Activated CD4-positive, alpha-beta T cell treated with anti-CD3 and anti-CD28 coated beads, Interleukin-2, Interleukin-4, amounts not matched to agents 100 ng/mL and 50 ng/mL, durations not matched to agents 16 hours and 8 hours (primary cell): Measurements from ENCODE around the gene TIMM8B.
"Not testable (repeated sequence)": the region's sequence is repeated elsewhere in the genome, so short reads cannot be mapped to it uniquely, and the experiment has no call there.

ENCODE experiments used
- DNase-seq: peaks from one replicate; pipeline ENCODE4 v3.0.0-alpha.2; 2020; ENCODE audit warnings: low spot score

Gene TIMM8B, protein sequence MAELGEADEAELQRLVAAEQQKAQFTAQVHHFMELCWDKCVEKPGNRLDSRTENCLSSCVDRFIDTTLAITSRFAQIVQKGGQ

DNA sequence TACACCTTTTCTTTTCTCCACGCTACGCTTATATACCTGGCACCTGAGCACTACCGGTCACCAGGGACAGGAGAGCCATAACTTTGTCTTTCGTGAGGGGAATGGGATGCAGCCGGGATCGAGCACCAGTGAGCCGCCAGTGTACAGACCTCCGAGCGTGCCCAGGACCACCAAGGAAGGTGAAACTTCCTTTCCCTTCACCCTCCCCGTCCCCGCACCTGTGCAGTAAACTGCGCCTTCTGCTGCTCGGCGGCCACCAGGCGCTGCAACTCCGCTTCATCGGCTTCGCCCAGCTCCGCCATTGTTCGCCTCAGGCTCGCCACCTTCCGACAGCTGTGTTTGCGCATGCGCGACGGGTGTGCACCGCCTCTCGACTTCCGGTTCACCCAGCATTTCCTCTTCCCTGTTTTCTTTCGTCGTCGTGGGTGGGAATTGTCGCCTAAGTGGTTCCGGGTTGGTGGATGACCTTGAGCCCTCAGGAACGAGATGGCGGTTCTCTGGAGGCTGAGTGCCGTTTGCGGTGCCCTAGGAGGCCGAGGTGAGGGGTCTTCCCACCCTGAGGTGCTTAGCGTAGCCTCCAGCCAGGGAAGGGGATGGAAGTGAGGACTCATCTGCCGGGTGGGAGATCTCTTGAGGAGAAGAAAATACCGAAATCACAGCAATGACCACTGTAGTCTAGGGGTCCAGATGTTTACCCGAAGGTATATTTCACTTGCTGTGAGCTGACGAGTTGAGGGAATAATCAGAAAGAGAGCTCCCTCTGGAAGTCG is at the start of gene TIMM8B, which contains the start of gene SDHD:
TSS of gene TIMM8B (minus strand) at position 335 of the 770 bp plus-strand sequence. CDS start at position 302, 33 bp downstream.
TSS of gene SDHD (plus strand) at position 452 of the 770 bp plus-strand sequence. CDS start at position 487, 35 bp downstream.
- peak; percentile 98 for DNase-seq

DNA sequence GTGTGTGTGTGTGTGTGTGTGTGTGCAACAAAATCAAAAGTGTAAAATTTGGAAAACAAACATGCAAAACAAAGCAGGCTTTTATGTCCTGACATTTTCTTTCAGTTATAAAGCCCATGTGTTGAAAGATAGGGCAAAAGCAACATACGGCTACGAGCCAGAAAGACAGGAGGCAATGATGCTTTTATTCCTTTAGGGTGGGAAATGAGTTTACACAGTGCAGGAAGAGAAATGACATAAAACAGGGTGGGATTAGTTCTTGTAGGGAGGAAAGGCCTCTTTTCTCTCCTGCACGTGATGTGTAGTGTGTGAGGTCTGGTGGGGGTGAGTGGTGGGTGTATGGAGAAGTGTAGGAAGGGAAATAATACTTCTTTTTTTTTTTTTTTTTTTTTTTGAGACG is 47.9 kb upstream of the TIMM8B start:
- DNase-seq, result no peak

DNA sequence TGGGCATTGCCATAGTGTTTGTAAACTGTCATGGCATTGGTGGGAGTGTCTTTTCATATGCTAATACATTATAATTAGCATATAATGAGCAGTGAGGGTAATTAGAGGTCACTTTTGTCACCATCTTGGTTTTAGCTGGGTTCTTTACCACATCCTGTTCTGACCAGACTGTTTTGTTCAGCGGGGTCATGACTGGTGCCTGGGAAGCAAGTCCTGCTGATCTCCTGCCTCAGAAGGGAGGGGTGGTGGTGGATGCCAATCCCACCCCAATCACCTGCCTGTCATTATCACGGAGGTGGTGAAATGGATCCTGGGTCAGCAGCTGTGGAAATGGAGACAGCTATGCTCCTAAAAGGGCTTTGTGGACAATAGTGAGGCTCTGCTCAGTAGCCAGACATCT is 46.2 kb upstream of the TIMM8B start:
- no peak for DNase-seq

DNA sequence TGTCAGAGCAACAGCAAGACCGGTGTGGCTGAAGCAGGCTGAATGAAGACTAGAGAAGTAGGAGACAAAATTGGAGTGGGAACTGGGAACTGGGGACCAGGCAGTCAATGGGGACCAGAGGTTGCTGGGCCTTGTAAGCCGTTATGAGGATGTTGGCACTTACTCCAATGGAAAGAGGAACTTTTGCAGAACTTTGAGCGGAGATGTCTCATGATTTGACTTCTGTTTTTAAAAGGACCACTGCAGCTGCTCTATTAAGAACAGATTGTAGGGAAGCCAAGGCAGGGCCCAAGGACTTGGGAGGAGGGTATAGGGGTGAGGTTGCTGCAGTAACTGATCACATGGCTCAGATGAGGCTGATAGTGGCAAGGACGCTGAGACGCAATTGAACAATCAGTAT is 43.1 kb upstream of the TIMM8B start:
- DNase-seq, result no peak

DNA sequence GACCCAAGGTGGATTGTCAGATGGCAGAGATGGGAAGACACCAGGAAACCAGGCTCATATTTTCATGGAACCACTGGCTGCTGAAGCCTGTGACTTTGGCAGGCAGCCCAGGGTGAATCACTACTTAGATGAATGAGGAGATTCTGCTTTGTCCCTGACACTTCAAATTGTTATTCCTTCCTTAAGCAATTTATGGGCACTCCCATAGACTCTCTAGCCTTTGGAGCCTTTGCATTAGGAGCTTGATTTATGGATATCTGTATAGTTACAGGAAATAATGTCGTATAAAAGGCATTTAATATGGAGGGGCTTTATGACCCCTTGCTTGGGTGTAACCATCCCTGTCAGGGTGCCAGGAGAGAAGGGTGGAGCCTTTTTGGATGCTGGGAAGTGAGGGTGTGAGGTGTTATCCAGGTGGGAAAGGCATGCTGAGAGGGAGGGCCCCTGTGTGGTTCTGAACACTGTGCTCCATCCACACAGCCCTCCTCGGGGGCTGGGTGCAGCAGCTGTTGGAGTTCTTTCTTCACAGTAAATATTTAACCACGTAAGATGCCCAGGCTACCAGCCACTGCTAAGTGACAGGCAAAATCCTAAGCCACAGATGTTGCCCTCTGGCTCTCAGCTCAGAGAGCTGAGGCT is 42.0 kb upstream of the TIMM8B start:
- no peak for DNase-seq

DNA sequence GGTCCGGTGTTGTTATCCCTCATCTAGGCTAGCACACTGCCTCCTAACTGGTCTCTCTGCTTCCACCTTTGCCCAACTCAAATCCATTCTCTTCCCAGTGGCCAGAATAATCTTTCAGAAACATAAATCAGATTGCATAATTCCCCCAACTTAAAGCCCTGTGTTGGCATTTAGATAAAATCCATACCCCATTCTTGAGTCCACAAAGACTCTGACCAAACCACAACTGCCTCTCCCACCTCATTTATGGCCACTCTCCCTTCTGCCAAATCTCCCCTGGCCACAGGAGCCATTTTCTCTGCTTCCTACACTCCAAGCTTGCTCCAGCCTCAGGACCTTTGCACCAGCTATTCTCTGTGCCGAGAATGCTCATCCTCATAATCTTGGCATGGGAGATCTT is 40.5 kb upstream of the TIMM8B start:
- DNase-seq, result no peak

DNA sequence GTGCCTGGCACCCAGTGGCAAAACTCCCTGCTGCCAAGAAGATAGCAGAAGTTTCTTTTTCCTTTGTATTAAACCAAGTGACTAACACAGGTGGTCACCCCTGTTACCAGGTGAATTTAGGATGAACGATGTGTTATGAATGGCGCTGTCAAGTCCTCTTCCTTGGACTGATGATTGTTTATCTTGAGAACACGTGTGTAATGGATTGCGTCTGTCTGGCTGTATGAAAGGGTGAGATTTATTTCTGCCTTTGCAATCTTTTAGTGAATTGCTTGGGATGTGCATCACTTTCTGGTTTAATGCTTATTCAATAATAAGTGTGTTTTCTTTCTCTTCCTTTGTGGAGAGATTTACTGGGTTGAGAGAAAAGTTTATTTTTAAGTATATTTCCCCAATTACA is 36.6 kb upstream of the TIMM8B start:
- no peak for DNase-seq

DNA sequence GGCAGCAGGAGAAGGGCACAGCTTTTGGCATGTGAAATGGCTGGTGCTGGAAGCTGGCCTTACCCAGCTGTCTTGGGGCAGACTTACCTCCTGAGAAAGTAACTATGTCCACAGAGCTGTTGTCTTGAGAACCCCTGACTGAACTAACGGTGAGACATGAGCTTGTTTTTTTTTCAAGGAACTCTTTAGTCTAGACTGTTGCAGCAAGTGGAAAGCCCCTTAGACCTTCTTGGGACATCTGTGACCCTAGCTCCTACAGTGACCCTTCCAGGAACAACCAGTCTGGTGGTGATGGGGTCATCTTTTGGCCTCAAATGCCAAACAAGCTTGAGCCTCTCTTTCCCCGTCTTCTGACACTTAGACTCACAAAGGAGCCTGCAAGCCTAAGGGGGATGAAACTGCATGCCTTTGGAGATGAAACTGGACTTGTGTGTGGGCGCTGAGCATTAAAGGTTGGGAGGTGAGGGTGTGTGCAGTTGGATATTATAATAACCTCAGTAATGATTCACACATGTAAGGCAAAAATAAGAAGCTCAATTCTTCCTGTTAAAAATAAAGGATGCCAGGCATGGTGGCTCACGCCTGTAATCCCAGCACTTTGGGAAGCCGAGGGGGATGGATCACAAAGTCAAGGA is 35.5 kb upstream of the TIMM8B start:
- no peak for DNase-seq

DNA sequence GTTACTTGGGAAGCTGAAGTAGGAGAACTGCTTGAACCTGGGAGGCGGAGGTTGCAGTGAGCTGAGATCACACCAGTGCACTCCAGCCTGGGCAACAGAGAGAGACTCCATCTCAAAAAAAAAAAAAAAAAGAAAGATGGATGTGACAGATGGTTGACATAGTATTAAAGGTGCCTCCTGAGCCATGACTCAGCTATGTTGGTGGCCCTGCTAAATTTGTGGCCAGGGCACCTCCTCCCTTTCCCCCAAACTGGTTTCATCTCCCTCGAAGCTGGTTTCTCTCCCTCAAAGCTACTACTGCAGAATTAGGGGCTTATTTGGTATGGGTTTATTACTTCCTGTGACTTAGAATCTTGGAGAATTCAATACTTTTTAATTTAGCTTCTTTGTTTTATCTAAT is 31.6 kb upstream of the TIMM8B start:
- DNase-seq, result peak; percentile 43

DNA sequence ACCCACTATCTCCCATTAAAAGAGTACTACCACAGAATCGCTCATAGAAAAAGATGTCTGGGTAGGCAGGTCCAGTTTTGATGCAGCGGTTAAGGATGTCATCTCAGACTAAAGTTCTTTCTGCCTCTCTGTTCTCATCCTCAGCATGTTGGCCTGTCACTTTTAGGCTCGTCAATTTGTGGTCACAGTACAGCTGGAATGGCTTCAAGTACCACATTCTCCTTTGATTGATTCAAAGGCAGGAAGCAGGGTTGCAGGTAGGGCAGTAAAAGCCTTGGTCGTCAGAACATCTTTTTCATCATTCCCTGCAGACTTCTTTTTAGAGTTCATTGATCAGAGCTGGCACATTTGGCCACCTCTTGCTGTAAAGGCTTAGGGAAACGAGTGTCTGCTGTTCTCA is 28.8 kb upstream of the TIMM8B start:
- no peak for DNase-seq

DNA sequence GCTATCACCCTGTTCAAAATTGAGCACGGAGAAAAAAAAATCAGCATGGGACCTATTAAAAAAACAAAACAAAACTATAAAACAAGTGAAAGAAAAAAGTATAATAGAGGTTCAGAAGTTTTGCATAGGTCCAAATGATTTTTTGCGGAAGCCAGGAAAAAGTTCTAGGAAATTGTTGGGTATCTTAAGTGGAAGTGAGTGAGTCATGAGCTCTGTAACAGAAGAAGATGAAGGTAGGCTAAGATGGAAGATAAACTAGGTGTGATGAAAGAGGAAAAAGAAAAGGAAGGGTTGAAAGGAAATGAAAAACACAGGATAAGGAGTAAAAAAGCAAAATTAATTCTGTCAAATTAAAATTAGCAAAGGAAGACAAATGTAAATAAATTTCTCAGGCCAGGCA is 27.9 kb upstream of the TIMM8B start:
- no peak for DNase-seq

DNA sequence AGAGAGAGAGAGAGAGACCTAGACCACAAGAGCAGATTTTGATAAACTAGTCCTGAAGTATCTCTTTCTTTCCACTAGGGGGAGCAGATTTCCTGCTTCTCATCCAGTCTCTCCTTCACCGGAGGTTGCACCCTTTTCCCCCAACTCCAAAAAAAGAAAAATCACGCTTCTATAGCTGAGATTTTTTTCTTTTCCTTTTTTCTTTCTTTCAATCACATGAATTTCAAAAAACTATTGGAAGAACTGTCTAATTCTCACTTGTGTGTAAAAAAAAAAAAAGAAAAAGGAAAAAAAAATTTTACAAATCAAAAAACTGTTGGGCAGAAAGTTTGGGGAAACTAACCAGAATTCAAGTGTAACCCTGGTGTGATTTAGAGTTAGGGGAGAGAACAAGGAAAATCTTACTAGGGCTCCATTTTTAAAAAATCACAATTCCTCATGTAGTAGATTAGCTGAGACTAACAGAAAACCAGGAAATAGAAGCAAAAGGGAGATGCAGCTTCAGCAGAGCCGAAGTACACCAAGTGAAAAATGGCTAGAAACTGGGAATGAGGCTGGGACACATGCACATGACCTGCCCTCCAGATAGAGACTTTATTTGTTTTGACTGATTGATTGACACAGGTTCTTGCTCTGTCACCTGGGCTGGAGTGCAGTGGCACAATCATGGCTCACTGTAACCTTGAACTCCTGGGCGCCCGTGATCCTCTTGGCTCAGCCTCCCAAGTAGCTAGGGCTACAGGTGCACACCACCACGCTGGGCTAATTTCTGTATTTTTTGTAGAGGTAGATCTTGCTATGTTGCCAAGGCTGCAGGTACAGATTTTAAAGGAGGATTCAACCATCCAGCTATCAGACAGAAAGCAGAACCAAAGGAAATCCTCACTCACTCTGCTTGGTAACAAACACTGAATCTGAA is 27.2 kb upstream of the TIMM8B start:
- DNase-seq, result peak; percentile 58

DNA sequence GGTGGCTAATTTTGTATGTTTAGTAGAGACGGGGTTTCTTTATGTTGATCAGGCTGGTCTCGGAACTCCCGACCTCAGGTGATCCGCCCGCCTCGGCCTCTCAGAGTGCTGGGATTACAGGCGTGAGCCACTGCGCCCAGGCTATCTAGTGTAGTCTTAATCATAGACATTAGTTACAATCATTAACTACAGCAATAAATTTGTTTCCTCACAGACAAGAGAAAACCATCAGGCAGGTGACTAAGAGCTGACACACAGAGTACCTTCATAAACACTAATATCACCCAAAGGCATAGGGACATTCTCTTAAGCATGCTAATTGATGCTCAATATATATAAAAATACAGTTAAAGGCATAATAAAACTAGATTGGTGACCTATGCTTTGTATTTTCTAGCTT is 19.5 kb upstream of the TIMM8B start:
- no peak for DNase-seq

DNA sequence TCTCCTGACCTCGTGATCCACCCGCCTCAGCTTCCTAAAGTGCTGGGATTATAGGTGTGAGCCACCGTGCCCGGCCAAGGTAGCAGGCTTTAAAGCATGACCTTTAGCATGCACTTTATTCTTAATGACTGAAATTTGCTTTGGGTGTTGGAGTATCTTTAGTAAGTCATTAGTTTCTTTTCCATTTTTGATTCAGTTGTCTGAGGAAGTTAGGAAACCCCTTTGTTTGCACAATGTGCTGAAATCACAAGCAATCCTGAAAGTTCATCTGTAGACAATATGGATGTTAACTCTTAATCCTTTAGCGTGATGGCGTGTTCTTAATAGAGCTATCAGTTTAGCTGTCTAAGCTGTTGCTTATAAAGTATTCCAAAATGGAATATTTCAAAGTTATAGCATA is 16.9 kb upstream of the TIMM8B start:
- no peak for DNase-seq

DNA sequence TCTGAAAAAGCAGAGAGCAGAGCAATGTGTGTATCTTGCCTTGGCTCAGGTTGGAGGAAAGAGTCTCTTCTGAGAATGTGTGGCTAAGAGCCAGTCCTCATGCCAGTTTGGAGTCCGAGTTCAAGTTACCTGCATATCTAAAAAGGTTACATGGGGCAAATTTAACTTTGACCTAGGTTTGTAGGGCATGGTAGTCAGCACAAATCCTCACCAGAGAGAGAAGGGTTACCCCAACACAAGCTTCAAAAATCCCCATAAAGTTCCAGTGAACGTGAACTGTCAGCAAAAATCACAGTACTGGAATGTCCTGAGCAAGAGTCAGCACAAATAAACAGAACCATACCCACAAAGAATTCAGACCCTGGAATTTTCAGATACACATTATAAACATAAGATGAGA is 13.9 kb upstream of the TIMM8B start:
- no peak for DNase-seq

DNA sequence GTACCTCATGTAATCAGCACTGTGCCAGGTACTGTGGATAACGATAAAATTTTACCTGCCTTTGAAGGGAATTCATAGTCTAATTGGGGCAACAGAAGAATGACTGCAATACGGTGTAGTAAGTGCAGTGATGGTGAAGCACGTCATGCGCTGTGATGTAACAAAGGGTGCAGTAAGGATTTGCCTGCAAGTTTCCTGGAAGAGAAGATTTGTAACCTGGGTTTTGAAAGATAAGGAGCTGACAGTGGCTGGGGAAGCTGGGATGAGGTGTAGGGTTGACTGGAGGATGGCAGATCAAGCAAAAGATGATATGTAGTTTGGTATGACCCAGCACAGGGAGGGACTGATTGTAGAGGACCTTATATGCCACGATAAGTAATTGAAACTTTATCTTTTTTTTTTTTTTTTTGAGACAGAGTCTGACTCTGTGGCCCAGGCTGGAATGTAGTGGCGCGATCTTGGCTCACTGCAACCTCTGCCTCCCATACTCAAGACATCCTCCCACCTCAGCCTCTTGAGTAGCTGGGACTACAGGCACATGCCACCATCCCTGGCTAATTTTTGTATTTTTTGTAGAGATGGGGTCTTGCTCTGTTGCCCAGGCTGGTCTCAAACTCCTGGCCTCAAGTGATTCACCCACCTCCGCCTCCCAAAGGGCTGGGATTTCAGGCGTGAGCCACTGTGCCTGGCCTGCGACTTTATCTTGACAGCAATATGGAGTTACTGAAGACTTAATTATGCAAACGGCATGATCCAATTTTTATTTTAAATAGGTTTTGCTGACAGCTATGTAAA is 11.4 kb upstream of the TIMM8B start:
- DNase-seq, result no peak

DNA sequence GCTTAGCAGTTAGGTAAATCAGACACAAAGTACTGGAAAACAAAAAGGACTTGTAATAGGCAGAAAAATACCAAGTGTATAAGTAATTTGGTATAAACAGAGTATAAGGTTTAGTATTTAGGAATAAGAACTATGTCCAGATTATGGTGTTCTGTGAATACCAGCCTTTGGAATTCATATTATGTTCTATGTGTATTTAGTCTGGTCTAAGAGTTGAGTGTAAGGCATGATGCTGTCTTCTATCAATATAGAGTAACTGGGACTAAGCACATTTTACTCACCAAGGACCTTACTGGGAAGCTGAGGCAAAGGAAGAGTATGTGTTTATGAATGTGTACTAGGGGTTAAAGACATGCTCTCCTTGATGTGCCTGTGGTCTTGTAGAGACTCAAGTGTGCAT is 9.6 kb upstream of the TIMM8B start:
- DNase-seq, result no peak

DNA sequence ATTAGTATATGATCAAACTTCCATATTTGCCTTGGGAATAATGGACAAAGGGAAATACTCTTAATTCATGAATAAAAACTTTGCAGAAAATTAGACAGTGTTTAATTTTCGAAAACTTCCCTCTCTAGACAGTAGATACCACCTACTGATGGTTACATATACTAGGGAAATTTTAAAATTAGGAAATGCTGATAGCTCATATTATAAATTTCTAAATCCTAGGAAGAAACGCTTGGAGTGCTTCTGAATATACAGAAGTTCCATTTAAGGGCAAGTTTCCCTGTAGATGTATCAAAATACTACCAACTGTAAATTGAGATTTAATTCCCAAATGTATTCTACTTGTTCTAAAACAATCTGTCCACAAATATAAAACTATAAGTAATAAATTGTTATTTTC is 8.7 kb upstream of the TIMM8B start:
- not testable (repeated sequence) for DNase-seq

DNA sequence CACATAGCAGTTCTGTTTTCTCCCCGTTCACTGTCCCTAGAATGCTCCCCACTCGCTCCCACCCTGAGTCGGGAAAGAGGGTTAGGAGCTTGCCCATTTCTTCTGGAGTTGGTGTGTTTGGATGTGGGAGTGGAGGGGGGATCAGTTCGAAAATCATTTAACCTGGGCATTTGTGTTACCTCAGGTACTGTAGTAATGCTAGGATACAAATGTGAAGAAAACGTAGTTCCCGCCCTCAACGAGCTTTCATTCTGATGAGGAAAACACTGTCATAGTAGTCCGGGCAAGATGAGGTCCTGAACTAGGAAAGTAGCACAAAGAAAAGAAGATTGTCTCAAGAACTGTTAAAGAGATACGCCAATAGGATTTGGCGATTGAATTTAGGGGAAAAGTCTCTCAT is 656 bp upstream of the TIMM8B start:
- no peak for DNase-seq

DNA sequence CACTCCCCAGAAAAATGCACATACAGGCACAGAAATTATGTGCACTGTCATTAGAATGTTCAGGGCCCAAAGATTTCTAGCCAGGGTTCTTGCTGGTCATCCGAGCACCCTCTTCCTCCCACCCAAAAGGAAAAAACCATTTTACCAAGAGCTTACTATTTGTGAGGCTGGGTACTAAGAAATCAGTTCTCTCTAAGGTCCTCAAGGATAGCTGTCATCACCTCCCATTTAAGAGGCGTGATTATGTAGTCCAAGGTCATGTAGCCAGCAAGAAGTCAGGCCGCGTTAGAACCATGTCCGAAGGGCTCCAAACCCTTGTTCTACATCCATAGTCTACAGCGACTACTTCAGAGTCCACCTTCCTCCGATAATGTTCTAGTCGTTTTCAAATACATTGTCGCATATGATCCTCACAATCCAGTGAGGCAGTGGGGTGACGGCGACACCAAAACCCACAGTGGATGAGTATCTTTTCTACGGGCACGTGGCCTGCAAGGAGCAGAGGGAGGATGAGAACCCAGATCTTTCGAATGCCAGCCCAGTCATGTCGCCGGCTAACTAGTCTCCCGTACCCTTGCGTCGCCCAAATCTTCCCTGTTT is 634 bp downstream of the TIMM8B start:
- peak; percentile 47 for DNase-seq

DNA sequence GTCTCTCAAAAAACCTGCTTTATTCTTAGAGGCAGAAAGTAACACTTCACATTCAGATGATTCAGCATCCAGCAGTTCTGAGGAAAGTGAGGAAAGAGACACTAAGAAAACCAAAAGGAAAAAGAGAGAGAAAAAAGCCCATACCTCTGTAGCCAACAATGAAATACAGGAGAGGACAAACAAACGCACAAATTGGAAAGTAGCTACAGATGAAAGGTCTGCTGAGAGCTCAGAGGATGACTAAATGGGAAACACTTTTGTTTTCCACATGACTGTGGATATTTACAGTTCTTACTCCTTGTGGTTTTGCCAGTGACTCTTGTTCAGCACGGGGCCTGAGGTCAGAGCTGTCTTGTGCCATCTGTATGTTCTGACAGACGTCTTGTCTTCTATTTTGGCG is 3.8 kb downstream of the TIMM8B start:
- DNase-seq, result peak; percentile 82
